Activated CD4-positive, CD25-positive, alpha-beta regulatory T cell (primary cell): ENCODE data around the gene HSPA1L.

ENCODE experiments used
- DNase-seq, 4 experiments: peaks; one replicate each; lab custom pipeline; 2025; lab: John Stamatoyannopoulos, UW

The HSPA1L gene

DNA sequence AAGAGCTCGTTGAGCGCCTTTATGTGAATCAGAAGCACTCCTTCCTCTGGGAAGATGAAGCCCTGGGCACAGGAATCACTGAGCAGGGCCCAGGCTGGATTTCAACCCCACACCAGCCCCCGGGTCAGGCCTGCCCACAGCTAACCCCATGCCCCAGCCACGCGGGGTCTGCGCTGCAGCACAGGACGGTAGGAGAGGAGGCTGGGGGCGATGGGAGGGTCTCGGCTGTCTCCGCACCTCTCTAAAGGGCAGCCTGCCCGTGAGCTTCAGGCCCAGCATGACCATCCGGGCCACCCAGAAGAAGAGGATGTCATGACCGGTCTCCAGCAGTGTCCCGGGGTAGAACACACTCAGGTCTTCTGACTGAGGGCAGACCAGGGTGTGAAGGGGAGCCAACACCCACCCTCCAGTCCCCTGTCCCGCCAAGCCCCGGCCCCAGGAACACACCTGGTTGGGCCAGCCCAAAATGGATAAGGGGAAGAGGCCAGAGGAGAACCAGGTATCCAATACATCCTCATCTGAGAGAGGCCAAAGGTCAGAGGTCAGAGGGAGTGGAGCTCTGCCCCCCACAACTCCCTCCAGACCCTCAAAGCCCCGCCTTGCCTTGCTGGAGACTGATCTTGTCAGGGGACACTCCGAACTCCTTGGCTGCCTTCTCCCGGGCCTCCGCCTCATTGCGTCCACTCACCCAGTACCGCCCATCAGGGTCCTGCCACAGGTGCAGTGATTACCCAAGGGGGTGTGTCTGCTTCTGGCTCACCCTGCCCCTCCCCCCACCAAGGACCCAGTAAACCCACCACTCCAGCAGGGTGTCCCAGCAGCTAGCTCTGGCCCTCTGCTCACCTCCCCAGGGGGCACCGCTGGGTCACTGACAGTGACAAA lies 33.6 kb downstream of the HSPA1L start:
- no peak for DNase-seq

DNA sequence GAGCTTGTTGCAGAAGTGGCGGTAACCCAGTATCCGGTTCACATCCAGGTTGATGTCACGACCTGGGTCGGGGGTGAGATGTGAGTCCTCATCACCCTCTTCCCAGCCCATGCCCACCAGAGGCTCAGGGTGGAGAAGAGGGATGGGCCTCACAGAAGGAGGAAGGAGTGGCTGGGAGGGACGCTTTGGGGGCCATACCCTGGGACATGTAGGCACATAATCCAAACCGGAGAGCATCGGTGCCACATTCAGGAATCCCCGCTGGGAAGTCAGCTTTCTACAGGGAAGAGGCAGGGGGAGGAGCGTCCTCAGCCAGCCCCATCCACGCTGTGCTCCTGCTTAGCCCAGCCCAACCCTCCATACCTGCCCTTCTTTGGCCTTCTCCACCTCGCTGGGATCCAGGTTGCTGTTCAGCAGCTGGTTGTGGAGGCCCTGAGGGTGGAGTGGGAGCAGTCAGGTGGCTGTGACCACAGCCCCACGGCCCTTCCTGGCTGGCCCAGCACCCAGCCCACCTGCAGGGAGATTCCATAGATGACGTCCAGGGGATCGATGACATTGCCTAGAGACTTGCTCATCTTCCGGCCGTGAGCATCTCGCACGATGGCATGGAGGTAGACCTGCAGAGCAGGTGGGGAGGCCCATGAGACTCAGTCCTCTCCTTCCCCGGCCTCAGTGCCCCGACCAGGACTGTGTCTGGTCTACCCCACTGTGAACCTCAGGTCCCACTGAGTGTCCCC lies 34.4 kb downstream of the HSPA1L start:
- DNase-seq, result no peak

DNA sequence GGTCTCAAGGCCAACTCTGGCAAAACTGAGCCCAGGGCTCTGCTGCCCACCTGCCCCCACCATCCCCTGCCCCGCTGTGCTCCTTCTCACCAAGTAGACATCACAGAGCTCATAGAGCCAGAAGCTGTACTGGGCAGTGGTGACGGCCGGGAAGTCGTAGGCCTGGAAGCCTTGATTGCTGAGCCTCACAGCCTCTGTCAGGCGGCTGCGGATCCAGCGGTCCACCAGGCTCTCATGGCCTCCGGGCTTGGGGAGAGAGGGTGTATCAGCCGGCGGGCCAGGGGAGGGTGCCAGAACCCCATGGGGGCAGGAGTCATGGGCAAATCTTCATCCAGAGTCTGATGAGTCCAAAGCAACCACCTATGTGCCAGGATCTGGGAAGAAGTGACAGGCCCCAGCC lies 35.2 kb downstream of the HSPA1L start:
- no peak for DNase-seq

DNA sequence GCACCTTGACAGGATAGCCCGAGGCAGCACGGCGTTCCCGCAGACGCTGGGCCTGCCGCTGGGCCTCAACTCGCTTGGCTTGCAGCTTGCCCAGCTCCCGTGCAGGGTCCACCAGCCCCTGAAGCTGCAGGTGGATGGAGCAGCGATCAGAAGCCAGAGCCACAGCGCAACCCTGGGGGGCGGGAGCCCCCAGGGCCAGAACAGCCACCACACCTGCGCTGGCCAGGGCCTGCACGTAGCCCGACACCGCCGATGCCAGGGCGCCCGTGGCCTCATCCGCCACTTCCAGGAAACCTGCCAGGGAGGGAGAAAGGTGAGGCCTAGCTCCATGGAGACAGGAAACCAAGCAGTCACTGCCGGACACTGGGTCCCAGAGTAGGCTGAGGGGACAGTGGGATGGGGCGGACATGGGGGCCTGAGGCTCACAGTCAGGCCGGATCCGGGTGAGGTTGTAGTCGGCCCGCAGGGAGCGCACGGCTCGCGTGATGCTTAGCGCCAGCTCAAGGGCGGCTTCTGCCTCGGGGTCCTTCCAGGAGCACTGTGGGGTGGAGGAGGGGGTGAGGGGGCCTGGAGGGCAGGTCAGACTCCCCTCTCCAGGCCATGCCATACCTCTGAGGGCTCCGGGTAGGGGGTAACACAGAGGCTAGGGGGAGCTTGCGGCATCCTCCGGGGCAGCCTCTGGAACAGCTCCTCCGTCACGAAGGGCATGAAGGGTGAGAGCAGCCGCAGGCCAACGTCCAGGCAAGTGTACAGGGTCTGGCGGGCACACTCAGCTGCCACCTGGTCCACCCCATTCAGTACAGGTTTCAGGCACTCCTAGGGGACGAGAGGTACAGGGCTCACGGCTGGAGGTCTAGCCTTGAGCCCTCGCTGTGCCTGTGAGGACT lies 35.8 kb downstream of the HSPA1L start:
- DNase-seq, result no peak

DNA sequence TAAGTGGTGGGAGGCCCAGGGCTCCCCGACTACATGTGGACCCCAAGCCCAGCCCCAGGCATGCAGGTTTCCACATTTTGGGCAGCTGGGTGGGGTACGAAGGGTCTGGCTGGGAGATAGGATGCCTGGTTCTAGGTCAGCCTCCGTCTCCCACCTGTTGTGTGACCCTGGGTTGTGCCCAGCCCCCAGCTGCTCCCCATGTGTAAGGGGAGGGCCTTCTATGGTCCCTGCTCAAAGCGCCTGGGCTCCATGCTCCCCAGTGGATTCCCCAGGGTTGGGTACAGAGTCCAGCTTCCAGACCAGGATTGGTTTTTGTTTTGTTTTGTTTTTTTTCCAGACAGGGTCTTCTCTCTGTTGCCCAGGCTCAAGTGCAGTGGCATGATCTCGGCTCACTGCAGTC lies 36.9 kb downstream of the HSPA1L start:
- DNase-seq, result no peak

DNA sequence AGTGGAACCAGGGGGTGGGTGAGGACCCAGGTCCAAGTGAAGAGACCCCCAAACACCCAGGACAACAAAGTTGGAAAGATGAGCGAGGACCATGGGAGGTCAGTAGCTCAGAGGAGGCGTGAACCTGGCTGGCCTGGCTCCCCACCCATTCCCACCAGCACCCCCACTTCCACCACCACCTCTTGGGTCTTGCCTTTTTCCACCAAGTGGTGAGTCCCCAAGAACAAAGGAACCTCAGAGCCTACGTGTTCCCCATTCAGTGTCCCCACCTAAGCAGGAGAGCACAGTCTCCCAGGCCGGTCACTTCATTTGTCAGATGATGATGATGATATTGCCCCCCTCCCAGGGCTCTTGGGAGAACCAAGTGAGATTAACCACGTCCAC lies 37.4 kb downstream of the HSPA1L start:
- DNase-seq, result no peak

DNA sequence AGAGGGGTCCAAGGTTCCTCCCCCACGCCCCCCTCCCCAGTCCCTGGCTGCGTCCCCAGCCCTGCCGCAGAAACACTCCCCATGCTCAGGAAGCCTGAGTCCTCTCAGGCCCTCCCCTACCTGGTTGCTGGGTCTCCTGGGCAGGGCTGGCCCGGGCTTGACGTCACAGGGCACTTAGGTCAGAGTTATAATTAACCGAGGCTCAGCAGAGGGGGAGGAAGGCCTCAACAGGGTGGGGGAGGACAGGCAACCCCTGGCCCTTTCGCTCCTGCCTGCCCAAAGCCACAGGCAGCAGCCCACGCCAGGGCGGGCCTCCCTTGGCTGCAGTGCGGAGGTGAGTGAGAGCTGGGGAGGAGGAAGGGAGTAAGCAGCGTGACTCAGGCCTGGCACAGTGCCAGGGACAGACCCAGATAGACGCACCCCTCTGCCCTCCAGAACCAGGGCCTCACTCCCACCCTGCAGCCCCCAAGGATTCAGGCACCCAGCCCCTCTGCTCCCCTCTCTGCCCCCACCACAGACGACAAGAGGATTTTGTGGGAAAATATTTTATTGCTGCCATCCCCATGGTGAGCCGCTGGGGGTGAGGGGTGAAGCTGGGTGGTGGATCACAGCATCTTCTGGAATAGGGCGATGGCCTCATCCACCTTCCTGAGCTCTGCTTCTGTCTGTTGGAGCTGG lies 38.0 kb downstream of the HSPA1L start, which contains the start of gene VWA7:
TSS of gene VWA7 (minus strand) at position 340 of the 678 bp plus-strand sequence. CDS start 549 bp downstream, outside the sequence.
- DNase-seq, result peak; percentile 40 to 55 (median 50)

DNA sequence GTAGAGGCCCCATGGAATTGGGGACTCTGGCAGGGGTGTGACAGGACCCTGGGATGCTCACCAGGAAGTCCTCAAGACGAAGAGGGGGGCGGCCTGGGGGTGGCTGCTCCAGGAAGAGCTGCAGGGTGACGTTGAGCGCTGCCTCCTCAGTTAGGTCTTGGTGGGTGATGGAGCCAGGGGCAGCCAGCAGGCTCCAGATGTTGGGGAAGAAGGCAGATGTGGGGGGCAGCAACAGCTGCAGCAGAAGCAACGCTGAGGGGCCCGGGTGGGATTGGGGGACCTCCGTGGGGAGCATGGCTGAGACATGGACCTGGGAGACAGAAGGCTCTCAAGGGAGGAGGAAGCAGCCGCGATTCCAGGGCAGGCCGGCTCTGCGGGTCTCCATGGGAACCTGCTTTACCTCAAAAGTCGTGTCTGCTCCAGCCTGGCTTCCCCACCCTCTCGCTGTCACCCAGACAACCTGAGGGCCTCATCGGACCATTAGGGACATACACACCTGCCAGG lies 38.5 kb downstream of the HSPA1L start:
- DNase-seq, result no peak

DNA sequence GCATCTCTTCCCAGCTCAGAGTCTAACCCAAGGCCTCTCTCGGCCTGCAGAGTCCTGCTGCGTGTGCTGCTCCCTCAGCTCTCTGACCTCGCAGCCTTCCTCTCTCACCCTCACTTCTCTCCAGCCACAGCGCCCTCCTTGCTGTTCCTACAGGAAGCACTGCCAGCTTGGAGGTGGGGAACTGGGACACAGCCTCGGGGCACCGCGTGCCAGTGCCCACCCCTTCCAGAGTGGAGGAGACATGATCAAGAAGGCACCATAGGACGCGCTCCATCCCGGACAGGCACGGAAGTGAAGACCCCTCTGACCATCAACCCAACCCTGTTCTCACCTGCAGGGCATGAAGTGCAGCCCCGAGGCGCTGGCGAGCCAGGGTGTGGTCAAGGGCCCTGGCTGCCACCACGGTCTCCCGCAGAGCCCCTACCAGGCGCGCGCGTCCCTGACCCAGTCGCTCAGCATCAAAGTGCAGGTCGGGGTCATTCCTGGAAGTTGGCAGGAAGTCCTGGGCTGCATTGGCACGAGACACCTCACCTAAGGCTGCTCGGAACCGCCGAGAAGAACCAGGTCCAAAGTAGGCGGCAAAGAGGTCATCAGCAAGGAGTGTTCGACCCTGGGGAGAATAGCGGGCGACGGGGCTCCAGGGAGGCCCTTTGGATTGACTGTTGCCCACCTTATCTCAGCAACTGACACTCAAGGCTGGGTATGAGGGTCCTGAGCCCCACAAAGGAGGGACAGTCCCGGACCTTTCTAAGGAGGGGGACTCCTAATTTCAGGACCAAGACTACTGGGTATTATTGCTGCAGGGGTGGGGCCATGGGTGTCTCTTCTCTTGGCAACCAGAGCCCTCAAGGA lies 39.2 kb downstream of the HSPA1L start:
- no peak for DNase-seq

DNA sequence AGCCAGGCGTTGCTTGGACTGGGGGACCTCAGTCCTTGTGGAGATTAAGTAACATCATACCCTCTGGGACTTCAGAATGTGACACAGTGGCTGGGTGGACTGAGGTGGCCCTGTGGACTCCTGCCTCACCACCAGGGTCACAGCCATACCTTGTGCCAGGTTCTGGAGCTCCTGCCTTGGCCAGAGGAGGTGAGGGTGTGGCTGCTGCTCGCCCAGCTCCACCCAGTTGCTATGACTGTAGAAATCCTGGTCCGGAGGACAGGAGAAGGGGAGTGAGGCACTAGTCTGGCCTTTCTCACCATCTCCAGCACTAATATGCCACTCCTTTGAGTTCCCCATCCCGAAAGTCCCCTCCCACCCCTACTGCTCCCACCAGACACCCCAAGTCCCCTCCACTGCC lies 39.9 kb downstream of the HSPA1L start:
- DNase-seq, result no peak

DNA sequence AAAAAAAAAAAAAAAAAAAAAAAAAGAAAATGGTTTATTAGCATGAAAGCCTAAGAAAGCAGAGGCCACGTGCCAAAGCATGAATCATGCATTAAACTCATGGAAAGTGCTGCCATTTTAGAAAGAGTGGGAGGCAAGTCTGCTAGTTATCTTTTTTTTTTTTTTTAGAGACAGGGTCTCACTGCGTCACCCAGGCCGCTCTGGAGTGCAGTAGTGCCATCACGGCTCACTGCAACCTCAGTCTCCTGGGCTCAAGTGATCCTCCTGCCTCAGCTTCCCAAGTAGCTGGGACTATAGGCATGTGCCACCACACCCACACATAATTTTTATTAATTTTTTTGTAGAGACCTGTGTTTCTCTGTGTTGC lies 43.1 kb downstream of the HSPA1L start:
- DNase-seq, result no peak

DNA sequence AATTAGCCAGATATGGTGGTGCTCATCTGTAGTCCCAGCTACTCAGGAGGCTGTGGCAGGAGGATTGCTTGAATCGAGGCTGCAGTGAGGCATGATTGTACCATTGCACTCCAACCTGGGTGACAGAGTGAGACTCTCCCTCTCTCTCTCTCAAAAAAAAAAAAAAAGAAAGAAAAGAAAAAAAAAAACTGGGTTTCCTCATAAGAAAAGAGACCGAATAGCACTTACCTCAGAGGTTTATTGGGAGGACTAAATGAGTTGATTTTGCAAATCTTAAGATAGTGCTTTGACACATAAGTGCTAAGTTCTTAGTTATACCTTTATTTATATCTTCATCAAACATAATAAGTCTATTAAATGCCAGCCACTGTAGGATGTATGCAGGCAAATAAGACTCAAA lies 44.2 kb downstream of the HSPA1L start:
- no peak for DNase-seq

DNA sequence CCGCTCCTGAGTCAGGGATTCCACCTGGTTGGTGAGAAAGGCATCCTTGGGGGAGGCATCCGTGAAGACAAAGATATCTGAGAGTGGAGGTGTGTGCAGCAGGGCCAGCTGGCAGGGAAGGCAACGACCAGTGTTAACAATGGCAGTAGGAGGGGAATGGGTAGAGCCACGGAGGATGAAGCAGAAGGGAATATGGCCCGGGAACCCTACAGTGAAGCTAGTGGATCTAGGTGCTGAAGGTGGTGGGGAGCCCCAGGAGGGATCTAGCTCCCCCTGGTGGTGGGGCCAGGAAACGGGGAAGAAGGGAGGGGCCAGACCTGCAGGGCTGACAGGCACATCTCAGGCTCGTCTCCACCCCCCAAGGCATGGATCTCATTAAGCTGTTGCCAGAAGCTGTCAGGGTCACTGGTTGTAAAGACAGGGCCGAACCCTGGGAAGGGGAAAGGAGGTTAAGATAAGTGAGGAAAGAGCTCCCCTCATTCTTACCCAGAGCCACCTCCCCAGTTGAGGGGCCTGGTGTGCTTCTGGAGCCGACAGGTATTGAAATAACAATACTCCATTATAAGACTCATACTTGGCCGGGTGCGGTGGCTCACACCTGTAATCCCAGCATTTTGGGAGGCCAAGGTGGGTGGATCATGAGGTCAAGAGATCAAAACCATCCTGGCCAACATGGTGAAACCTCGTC lies 45.3 kb downstream of the HSPA1L start:
- DNase-seq, result peak; percentile 55 to 67 (median 63)

DNA sequence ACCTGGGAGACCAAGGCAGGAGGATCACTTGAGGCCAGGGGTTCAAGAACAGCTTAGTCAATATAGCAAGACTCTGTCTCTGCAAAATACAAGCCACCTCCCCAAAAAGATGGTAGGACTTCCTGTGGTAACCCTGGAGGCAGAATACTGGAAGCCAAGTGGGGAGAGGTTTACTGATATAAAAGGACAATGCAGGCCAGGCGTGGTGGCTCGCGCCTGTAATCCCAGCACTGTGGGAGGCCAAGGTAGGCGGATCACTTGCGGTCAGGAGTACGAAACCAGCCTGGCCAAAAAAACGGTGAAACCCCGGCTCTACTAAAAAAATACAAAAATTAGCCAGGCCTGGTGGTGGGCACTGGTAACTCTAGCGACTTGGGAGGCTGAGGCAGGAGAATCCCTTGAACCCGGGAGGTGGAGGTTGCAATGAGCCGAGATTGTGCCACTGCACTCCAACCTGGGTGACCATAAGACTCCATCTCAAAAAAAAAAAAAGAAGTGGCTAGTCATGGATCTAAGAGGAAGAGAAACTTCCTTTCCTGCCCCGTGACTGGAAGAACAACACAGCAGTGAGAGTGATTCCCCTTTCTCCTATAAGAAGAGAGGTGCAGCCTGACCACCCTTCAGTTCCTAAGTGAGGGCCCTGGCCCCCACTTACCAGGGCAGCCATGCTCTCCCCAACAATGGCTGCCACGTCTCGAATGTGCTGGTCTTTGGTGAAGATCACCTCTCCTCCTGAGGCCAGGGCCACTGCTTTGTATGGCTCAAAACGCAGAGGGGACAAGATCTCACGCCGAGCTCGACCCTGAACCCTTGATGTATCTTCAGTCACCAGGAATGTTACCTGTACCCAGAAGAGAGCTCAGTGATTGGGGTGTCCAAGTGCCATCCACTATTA lies 46.5 kb downstream of the HSPA1L start:
- no peak for DNase-seq

DNA sequence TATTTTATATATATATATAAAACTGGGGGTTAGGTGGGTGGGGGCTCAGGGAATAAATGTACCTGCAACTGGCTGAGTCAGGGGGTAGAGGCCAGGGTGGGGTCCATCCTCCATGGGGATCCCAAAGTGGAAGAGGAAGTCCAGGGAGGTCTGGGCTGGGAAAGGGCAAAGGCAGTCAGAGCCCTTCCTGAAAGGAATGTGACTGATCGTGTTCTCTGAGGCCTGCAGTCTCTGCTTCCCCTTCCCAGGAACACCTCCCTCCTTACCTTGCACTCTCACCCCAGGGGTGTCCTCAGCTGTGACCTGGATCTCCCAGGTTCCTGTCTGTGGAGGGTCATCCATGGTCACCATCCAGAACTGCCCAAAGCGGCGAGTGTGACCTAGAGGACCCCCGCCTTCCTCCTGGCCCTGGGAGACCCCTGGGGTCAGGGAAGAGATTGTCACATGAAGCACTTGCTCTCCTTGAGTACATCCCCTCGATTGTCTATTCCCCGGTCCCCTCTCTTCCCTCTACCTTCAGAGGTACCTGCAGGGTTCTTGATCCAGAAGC lies 47.9 kb downstream of the HSPA1L start:
- no peak for DNase-seq

DNA sequence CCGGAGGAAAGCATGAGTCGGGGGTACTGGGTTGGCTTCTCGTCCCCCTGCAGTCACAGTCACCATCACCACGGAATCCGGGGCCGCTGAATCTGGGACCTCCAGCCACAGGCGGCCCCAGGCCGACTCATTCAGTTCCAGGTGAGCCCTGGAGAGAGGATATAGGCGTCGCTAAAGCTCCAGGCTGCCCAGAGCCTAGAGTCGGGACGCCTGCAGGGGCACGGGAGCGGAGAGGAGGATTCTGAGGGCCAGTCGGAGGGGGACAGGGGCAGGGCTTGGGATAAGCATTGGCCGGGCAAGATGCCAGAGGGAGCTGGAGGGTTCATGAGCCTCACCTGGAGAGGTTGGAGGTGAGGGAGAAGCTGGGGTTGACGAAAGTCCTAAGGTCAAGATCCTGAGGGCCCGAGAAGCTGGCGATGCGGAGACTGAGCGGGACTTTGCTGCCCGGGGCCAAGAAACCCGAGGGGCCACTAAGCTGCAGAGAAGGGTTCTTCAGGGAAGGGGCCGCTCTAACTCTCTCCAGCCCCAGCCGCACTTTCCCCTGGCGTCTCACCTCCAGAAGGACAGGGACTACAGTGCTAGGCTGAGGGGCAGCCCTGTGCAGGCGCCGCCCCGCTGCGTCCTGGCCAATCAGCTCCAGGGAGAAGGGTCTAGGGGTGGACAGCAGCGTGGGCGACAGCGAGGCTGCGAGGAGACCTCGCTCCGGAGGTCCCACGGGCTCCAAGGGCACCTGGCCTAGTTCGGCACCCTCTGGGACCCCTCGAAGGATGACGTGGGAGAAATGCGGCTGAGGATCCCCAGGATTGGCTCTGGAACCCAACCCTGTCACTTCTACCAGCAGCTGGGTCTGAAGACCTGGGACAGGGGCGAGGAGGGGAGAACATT lies 48.9 kb downstream of the HSPA1L start:
- no peak for DNase-seq

DNA sequence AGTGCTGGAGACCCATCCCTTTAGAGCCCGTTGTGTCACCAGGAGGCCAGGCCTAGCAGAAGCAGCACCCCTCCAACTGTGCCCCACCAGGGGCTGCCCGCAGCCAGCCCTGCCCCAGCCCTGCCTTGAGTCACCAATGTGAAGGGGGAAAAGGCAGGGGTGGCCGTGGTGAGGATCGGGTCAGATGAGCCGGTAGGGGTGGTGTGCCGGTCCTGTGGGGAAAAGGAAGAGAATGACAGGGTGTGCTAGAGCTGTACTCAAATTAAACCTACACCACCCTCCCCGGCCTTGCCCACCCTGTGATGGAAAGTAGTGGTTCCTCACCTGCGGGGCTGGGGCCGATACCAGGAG lies 49.5 kb downstream of the HSPA1L start:
- no peak for DNase-seq

DNA sequence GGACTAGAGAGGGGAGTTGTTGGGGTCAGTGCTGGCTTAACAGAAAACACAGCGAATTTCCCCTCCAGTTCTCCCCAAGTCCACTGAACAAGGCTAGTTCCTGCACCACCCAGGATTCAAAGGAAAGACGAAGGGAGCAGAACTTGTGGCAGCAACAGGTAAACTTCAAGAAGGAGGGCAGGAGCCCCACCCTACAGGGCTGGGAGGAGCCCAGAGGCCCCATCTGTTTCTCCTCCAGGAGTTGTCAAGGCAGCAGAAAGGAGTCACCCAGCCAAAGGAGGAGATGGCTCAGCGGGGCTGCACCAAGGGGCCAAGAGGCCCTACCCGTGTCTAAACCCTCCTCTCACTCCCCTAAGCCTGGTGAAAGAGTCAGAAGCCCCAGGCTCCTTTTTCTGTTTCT lies 50.9 kb downstream of the HSPA1L start:
- DNase-seq, result no peak
